22Rv1 (cell line): ENCODE measurements around the gene VDR.

ENCODE experiments used
- CTCF ChIP-seq: fragments of 450-650 bp; IDR thresholded peaks from 2 replicates; pipeline ENCODE4 v1.5.1; 2017; ENCODE audit warnings: mild to moderate bottlenecking
- ZFX ChIP-seq: fragments of 450-650 bp; IDR thresholded peaks from 2 replicates; pipeline ENCODE4 v1.6.1; 2017; ENCODE audit warnings: antibody characterized with exemption, borderline replicate concordance

DNA sequence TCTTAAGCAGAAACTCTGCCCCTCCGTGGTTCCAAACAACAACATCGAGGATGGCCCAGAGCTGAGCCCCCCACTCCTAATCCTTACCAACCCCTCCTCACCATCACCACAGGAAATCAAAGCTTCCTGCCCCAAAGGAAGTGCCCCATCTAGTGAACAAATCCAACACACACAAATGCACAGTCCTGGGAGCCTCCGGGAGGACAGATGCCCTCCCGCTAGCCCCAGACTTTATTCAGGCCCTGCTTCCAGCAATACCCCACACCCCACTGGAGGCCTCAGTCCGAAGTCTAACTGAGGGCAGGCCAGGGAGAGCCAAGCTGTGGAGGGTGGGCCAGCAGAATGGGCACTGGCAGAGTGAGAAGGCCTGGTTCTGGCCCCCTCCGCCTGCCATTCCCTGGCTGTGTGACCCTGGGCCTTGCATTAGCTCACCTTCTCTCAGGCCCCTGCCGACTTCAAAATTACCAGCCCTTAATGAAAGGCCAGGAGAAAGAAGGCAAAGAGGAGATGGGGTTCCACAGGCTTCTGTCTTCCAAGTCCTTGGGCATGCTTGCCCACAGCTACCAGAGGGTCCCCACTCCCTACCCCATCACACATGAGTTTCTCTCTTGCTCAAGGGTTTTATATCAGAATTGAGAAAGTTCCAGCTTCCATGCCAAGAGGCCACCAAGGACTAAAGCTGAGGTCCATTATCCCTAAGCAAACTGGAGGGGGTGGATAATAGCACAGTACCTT, 87.4 kb downstream of the VDR start:
- TF ChIP-seq CTCF (peak; percentile 24), ZFX (no peak)
